GM19193 (cell line): Measurements from ENCODE around the gene COL2A1.

Experiments
- POLR2A ChIP-seq: IDR thresholded peaks from 4 replicates; pipeline ENCODE4 v1.6.1; 2011; ENCODE audit not compliant: insufficient read depth, insufficient read length; ENCODE audit errors: extremely low read depth

Gene COL2A1

GRCh38 chr12:48022676-48023385 lies 18.6 kb upstream of the COL2A1 start:
- no peak for TF ChIP-seq POLR2A

- TF ChIP-seq POLR2A = no peak
Observed at GRCh38 chr12:48022180-48022521, 17.9 kb upstream of the COL2A1 start.

- no peak for TF ChIP-seq POLR2A
Observed at GRCh38 chr12:48021485-48022179, 17.4 kb upstream of the COL2A1 start.

- no peak for TF ChIP-seq POLR2A
Observed at GRCh38 chr12:48019639-48020265, 15.5 kb upstream of the COL2A1 start.

- TF ChIP-seq POLR2A = no peak
Observed at GRCh38 chr12:48018618-48018995, 14.3 kb upstream of the COL2A1 start.

GRCh38 chr12:48017921-48018617 lies 13.8 kb upstream of the COL2A1 start:
- TF ChIP-seq POLR2A = no peak

- no peak for TF ChIP-seq POLR2A
Observed at GRCh38 chr12:48017496-48017895, 13.2 kb upstream of the COL2A1 start.

GRCh38 chr12:48016373-48017020 lies 12.2 kb upstream of the COL2A1 start:
- no peak for TF ChIP-seq POLR2A

- no peak for TF ChIP-seq POLR2A
Observed at GRCh38 chr12:48015954-48016353, 11.7 kb upstream of the COL2A1 start.

GRCh38 chr12:48015129-48015528 lies 10.9 kb upstream of the COL2A1 start:
- TF ChIP-seq POLR2A = no peak

GRCh38 chr12:48013287-48013686 lies 9.0 kb upstream of the COL2A1 start:
- TF ChIP-seq POLR2A = no peak

- no peak for TF ChIP-seq POLR2A
Observed at GRCh38 chr12:48012070-48012469, 7.8 kb upstream of the COL2A1 start.

- TF ChIP-seq POLR2A = no peak
Observed at GRCh38 chr12:48010366-48010970, 6.2 kb upstream of the COL2A1 start.

GRCh38 chr12:48009471-48009870 lies 5.2 kb upstream of the COL2A1 start:
- TF ChIP-seq POLR2A = no peak

GRCh38 chr12:48008950-48009349 lies 4.7 kb upstream of the COL2A1 start:
- TF ChIP-seq POLR2A = no peak

GRCh38 chr12:48008349-48008748 lies 4.1 kb upstream of the COL2A1 start:
- TF ChIP-seq POLR2A = no peak

- no peak for TF ChIP-seq POLR2A
Observed at GRCh38 chr12:48007206-48007605, 2.9 kb upstream of the COL2A1 start.
